ENCODE data around the gene CACNA2D1.
A peak's percentile ranks its signal among the peaks of the same experiment; 100 is the strongest.

CACNA2D1 gene

DNA sequence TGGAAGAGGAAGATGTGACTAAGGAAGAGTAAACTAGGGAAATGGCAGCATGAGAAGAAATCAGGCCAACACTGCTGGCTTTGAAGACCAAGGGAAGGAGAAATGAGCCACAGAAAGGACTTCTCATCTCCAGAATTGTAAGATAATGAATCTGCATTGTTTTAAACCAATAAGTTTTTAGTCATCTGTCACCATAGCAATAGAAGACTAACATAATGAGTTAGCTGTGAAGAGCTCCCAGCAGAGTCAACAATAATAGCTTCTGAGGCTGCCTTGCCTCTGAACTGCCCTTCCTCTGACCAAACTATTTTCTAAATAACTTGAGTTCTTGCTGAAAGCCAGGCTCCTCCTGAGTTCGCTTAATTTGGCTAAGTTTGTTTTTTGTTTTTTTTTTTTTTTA lies 103.6 kb downstream of the CACNA2D1 start:
- DNase-seq, result peak; percentile 16

DNA sequence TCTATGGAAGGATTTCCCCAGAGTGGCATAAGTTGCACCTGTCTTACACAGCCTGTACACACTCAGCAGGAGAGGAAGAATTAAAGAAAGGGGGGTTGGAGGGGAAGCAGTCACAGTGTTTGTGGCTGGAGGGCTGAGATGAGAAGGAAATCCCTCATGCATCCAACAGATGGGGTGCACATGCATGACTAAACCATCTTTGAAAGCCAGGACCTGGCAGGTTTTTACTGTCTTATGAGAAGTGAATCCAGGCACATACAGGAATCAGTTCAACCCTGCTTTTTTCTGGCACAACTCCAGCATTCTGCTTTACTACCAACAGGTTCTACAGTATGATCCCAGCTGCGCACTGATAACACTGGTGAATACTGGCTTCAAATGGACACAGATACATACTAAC lies 107.7 kb downstream of the CACNA2D1 start:
- no peak for DNase-seq

DNA sequence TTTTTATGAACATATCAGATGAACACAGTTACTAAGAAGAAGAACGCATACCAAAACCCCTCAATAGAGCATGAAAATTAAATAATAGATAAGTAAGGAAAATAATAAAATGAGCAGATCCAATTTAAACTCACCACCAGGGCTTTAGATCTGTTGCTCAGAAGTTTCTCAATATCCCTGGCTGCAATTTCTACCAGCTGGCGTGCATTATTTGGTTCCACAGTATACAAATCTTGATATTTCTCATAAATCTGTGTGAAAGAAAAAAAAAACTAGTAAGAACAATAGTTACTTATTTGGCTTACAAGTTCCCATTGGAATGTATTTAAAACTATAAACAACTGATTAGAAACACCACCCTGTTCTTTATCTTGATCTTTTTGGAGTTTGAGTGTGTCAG lies 108.6 kb downstream of the CACNA2D1 start:
- DNase-seq, result no peak

DNA sequence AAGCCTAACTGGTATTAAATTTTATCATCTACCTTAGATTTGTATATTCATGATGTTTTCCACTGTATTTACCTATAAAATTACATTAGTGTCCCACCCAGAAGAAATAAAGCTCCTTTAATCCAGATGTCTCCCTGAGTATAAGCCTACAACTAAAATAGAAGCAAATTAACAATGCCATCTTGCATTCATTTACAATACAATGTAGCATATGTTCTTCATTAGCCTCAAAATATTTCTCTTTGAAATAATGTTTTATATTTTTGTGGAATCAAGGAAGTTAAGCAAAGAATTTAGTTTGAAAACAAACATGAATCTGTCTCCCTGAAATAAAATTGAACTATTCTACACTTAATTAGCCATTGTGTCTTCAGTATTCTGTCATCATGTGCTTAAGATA lies 112.3 kb downstream of the CACNA2D1 start:
- DNase-seq, result no peak

DNA sequence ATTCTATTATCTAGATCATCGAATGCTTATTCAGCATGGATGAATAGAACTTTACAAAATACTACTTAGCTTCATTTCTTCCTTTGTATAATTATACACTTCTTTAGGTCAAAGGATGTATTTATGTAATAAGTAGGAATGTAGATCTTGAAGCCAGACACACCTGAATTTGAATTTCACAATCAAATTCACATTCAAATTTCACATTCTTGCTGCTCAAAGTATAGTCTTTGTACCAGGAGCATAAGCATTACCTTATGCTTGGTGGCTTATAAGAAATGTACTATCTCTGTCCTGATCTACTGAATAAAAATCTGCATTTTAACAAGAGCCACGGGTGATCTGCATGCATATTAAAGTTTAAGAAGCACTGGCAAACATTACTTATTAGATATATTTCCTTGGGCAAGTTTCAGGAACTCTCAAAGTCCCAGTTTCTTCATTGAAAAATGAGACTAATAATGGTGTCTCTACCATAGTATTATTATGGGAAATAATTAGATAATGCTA lies 112.8 kb downstream of the CACNA2D1 start:
- no peak for DNase-seq

DNA sequence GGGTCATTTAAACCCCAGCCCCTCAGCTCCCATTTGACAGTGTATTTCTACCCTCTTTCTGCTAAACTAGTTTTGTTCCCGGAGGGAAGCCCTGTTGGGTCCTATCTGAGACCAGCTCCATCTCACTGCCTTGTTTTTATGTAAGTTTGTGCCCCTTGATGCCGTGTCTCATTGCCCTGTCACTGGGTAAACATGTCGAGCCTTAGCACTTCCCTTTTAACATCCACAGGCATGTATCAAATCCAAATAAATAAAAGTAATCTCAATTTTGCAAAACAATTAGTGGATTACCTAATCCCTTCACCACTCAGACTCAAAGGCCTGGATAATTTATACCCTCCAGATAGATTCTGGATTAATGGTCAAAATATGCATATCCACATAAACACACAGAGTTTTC lies 115.7 kb downstream of the CACNA2D1 start:
- DNase-seq, result no peak

DNA sequence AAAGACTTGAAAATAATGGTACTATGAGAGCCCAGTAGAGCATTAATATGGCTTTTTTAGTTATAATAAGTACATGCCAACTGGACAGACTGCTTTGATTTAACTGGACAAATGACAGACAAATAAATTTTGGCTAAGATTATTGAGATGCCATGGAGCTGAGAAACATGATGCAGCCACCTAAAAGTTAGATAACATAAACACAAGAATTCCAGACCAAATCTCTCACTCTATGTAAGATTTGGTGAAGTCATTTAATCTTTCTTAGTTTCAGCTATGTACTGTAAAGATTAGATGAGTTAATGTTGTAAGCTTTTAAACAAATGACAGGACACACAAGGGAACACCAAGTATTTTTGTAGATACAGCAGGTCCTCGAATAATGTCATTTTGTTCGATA lies 118.2 kb downstream of the CACNA2D1 start:
- peak; percentile 32 for DNase-seq

DNA sequence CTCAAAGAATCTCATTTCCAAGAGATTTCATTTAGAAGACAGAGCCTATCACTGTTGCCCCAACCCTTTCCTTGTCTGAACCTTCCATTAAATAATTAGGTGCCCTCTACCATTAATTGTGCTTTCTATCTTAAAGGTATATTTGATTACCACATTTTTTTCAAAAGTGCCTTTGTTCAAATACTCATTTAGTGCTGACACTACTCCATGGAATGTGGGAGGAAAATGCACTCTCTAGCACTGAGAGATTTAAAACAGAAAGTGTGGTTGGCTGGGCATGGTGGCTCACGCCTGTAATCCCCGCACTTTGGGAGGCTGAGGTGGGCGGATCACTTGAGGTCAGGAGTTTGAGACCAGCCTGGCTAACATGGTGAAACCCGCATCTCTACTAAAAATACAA lies 119.8 kb downstream of the CACNA2D1 start:
- DNase-seq, result peak; percentile 12

DNA sequence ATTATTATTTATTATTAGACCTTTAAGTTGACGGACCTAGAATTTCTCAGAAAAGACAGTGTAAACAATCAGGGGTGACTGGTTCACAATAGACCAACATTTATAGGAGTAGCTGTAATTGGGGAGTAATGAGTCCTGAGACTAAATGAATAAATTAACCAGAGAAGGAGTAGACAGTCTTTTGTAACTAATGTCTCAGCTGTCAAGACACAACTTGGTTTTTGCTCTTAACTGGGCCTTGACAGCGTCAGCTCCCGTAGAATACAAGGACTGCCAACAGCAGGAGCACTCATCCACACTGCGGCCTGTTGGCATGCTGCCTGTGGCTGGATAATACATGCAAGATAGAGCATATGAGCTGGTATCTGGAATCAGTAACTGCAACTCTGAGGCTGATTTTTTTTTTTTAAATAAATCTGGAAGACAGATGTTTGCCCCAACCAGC lies 123.9 kb downstream of the CACNA2D1 start:
- DNase-seq, result peak; percentile 78

DNA sequence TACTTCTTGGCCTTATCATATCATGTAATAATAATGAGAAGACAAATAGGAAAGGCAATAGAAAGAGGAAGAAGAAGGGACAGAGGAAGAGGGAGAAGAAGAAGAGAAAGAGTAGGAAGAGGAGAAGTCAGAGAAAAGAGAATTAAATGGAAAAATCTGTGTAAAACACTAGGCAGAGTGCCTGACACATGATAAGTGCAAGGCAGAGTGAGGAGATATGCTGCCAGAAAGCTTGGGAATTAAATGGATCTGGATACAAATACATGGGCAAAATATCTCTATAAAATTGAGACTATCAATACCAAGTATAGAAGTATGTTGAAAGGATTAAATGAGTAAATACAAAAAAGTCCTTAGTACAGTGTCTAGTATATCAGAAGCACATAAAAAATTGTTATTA lies 124.8 kb downstream of the CACNA2D1 start:
- no peak for DNase-seq

DNA sequence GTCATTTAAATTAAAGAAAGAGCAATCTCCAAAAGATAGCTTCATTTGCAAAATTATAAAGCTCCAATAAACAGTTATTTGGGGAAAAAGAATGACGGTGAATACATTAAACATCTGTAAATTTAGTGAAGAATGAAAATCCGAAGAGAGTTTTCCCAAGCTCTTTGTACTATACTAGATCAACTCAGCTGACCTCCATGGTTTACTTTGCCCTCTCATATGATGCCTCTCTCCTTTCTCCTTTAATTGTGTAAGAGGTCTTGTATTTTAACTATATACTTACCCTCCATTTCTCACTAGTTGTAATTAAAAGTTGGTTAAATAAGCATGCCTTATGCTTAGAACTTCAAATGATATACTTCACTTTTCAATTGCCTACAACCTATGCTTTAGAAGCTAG lies 125.8 kb downstream of the CACNA2D1 start:
- no peak for DNase-seq

DNA sequence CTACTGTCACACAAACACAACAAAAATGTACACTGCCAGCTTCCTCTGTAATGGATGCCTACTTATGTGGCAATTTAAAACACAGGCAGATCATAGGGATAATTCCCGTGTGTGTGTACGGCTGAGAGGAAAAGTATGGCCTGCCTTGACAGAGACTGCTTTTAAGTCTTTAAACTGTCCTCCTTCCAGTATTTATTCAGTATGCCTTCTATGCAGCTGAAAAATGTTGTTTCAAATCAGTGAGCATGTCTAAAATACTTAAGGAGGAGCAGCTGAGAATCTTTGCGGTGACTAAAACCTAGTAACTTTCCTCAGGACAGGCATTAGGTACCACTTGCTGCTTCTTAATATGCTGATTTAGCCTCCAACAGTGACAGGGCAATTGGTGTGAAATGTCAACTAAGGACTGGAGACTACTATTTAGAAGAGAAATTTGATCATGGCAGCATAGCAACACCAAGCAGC lies 126.3 kb downstream of the CACNA2D1 start:
- peak; percentile 26 for DNase-seq

DNA sequence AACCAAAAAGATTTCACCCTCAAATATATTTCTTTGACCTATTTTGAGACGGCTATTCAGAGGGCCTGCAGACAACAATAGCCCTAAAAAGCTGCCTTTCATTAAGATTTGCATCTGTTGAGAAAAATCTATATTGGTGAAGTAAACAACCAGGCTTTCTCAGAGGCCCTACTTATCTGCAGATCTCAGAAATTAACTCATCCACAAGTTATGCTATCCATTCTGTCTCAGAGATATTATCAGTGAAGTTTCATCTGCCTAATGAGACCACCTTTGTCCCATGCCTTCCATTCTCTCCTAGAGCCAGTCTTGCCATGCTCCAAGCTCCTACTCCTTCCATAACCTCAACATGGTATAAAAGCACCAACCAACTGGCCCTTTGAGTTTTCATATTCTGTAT lies 130.3 kb downstream of the CACNA2D1 start:
- no peak for DNase-seq

DNA sequence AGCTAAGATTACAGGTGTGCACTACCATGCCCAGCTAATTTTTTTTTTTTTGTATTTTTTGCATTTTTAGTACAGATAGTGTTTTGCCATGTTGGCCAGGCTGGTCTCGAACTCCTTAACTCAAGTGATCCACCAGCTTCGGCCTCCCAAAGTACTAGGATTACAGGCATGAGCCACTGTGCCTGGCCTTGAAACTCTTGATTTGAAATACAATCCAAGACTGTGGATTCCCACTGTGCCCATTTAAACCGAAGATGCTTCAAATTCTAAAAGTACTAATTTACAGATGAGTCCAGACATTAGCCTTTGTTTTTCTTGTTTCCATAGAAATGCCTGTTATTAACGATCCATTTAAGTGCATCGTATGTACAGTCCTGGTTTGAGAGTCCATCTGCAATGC lies 130.9 kb downstream of the CACNA2D1 start:
- DNase-seq, result no peak

DNA sequence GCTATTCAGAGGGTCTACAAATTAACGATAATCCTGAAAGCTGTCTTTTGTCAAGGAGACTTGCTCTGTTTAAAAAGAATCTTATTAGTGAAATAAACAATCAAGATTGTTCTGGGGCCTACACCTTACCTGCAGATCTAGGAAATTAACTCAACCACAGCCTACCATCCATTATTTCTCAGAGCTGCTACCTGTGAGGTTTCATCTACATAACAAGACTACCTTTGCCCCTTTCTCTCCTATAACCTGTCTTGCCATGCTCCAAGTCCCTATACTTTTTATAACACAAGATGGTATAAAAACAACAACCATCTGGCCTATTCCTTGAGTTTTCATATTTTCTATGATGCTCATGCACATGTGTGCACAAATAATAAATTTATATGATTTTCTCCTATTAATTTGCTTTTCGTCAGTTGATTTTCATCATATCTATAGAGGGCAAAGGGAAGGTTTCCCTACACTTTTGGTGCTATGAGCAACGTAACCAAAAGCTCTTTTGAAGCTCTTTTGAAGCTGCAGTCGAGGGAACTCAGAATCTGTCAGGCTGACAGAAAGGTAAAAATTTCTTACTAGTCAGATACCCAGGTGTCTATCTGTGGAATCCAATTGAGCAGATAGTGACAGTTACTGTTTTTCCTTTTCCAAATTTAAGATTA lies 138.1 kb downstream of the CACNA2D1 start:
- no peak for DNase-seq

DNA sequence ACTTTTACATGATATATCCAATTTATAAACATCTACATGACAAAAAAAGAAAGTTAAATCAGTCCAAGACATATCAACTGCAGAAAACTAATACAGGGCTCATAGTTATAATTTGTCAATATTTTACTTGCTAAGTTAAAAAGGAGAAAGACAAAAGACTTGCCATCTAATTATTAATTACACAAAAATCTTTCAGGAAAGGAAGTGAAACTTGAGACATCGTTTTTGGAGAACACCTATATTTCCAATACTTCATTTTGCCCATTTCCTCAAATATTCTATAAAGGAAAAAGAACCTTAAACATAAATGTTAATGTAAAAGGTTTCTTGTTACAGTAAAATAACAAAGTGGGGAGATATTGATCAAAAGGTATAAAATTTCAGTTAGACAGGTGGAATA lies 148.7 kb downstream of the CACNA2D1 start:
- DNase-seq, result no peak

DNA sequence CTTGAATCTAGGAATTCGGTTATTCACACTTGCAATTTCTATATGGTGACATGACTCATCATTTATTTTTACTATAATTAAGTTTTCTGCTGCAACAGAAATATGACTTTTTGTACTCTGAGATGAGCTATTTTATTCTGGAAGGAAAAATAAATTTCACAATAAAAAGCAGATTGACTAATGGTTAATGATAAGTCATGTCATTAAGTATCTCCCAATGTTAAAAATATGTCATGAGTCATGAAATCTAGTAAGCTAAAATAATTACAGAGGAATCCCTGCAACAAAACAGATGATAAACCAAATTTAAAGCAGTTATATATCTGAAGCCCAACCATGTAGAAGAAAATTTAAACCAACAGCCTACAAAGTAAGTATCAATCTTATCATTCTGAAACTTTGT lies 149.2 kb downstream of the CACNA2D1 start:
- peak; percentile 38 for DNase-seq

DNA sequence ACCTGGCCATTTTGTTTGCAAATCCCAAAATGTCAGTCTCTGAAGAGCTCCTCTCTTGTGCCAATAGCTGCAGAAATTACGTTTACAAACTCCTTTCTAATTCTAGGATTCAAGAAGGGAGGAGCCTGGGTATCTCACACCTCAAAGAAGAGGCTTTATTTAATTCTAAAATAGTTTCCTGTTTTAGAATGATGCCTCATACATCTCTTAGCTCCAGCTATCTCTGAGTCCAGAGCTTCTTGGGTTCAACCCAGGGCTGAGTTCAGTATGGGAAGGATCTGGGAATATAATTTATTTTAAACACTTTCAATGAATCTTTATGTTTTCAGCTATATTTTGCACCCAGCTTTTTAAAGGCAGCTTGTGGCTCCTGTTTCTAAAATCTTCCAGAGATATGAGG lies 150.1 kb downstream of the CACNA2D1 start:
- no peak for DNase-seq

DNA sequence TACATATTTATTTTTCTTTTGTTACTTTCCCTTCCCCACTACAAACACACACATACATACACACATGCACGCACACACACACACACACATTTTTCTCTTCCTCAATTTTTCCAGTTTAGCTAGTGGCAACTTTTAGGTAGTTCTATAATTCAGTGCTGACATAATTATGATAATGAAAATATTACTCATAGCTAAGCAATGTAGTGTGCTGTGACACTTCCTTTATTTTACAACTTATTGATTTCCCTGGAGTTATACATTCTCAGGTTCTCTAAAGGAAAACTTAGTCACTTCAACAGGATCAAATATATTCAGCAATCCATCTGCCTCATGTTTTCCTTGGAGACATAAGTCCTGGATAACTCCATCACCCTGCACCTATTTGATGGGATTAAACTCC lies 151.6 kb downstream of the CACNA2D1 start:
- DNase-seq, result peak; percentile 43

DNA sequence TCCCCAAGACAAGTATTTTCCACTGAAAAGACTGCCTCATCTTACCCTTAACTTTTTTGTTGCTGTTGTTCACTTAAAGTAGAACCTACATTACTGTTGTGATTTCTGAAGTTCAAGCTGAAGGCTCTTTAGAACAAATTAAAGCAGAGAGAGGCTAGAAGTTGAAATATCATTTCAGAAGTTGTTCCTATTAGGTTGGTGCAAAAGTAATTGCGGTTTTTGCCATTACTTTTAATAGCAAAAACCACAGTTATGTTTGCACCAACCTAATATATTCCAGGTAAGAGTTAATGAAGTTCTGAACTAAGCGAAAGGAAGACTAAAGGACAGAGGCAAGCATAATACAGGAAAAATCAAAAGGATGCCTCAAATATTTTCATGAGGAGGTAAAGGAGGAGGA lies 153.7 kb downstream of the CACNA2D1 start:
- DNase-seq, result no peak

DNA sequence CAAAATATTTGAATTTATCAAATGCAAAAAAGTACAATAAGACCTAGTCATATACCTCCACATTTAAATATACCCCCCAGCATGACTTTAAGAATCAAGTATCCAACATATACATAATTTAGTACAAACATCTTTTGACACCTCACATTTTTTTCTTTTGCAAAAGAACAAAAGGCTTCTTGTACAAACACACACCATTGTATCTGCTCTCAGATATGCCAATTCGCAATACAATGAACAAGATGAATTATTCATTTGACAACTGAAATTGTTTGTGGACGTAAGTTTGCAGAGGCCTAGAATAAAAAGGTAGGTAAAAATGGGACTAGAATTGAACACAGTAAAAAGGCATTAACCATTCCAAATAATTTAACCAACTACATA lies 154.4 kb downstream of the CACNA2D1 start:
- no peak for DNase-seq

DNA sequence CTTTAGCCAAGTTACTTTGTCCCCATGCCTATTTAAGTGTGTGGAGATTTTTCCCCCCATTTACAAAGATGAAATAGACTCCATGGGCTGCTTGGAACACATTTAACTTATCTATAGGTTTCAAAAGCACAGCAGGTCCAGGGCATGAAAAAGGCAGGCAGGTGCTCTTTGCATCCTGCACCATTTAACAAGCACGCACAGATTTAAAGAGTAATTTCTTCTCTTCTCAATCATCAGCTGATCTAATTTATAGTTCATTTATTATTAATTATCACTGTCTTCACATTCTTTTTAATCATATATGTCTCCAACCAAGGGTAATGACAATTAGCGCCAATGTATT lies 156.8 kb downstream of the CACNA2D1 start:
- no peak for DNase-seq

DNA sequence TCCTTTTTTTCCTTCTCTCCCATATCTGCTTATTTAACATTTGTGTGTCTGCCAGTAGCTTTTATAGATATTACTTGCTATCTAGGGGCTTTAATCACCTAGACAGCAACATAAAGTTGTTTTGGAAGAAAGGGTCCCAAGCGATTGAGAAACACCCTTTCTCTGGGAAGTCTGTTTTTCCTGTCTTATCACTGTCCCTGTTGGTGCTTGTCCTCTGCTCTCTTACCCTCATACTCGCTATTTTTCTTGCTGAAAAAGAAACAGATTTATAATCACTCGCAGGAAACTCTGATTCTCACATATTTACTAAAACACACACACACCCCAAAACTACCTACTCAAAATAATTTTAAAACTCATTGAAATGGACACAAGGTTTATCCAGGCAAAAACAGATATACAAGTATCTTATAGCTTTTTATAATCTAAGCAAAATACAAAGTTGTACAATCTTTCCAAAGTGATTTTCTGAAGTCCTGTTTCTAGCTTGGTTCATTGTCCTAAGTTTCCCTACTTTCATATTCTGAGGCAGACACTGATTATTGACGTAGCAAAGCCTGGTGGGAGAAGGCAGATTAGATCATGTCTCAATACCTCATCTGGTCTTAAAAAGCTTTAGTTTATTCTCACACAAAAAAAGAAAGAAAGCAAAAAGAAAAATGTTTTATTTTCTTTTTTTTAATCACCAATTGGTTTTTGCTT lies 157.3 kb downstream of the CACNA2D1 start:
- no peak for DNase-seq

DNA sequence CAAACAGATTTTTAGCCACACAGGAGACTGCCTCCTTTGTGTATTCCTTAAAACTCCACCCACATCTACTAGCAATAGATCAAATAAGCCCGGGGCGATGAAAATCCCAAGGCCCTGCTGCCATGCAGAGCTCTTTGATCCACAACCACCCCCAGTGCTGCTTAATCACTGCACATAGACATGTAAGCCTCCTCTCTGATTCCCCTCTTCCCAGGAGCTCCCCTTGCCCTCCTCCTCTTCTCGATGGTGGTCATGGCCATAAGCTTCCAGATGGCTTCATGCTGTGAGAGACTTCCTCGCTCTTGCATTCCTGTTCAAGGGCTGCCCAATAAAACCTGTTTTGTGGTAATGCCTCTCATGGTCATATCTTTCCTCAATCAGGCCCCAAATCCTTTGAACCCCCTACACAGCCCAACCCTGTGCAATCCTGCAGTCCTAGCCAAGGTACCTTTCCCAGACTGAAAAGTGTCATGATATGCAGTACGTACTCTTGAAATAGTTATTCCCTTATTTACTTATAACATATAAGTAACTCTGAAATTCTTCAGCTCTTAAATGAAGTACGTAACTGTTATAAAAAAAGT lies 158.5 kb downstream of the CACNA2D1 start:
- DNase-seq, result no peak

All from fibroblast of skin of back (primary cell).